ENCODE measurements around the gene CEP83. TPM values are rescaled to one million over a fixed set of nuclear protein-coding genes. Genes with fewer than 3 reads are reported as not detected.
"Not testable (repeated sequence)": the region's sequence is repeated elsewhere in the genome, so short reads cannot be mapped to it uniquely, and the experiment has no call there.

Gene CEP83
- total and polyA plus RNA-seq, 2 donors (not counting 1 experiment from before 2014, with no cell fraction given): 4.0 to 24.8 TPM

- Mint-ChIP-seq H3K9me3 (ENCODE audit: insufficient read depth) (no peaks in the 10 kb centered on the region), H3K27ac (no peak overlapping the region), H3K4me3 (no peak overlapping the region), H3K4me1 (peaks cover 23% of the 10 kb centered on the region), H3K27me3 (no peaks in the 10 kb centered on the region)
- no peak overlapping the region for H3K9ac ChIP-seq (ENCODE audit: low read length)
- H3K4me2 ChIP-seq (replicated peaks; ENCODE audit: low read depth, low read length, poor library complexity, severe bottlenecking): no peak overlapping the region
- H3K4me1 ChIP-seq (ENCODE audit: control insufficient read depth in 2 of 2, insufficient read depth in 2 of 2, low read length in 2 of 2): peaks cover 11 to 19% of the 10 kb centered on the region in 2 donors
- no peak for ATAC-seq (ENCODE audit: low read depth)
- H3K27me3 ChIP-seq (replicated peaks in 1 of 4; ENCODE audit: control extremely low read depth in 1 of 4, control insufficient read depth in 3 of 4, insufficient read depth in 4 of 4, low read length in 3 of 4): no peaks in the 10 kb centered on the region
- no peak overlapping the region for H3K4me3 ChIP-seq (ENCODE audit: control extremely low read depth in 1 of 5, extremely low read depth in 1 of 5, insufficient read depth in 1 of 5, low read depth in 2 of 5, low read length in 4 of 5)
- H3K36me3 ChIP-seq (replicated peaks in 1 of 2; ENCODE audit: control extremely low read depth in 1 of 2, control insufficient read depth in 1 of 2, extremely low read depth in 1 of 2, insufficient read depth in 2 of 2, low read length in 1 of 2): peaks cover 0 to 4% of the 10 kb centered on the region in 2 experiments
- H3K27ac ChIP-seq (ENCODE audit: low read length in 2 of 2): no peak overlapping the region
- WGBS (ENCODE audit: insufficient coverage): no CpG with 5 or more reads among the region's 1 CpG
- ChIA-PET POLR2A (interaction anchor here (0.6 kb wide), 1 partner anchor 153 kb away, joined by 3 read pairs; no protein-coding TSS in a partner anchor), CTCF (no interaction called here)
- DNase-seq: no peak
- intact Hi-C loops (cut with micrococcal nuclease): loop anchor here (5.0 kb wide), 1 partner anchor 1015 kb away; the partner anchor contains the start of gene UBE2N
- TF ChIP-seq EZH2 (IDR thresholded peaks at IDR 0.05; ENCODE audit: borderline replicate concordance, insufficient read depth, low read depth, low read length, poor library complexity, severe bottlenecking): no peak
- no peak for TF ChIP-seq CTCF (IDR thresholded peaks at IDR 0.05)
- peaks cover 57% of the 10 kb centered on the region for H3K79me2 ChIP-seq (ENCODE audit: control insufficient read depth, insufficient read depth, low read length)
- H2AFZ ChIP-seq (ENCODE audit: insufficient read depth, low read depth, low read length, poor library complexity, severe bottlenecking): no peak overlapping the region
- H3K9me3 ChIP-seq (ENCODE audit: control extremely low read depth in 1 of 3, control insufficient read depth in 2 of 3, insufficient read depth in 1 of 3, low read length in 2 of 3): peaks cover 0 to 4% (median 0%) of the 10 kb centered on the region in 3 donors
- no peaks in the 10 kb centered on the region for H4K20me1 ChIP-seq (ENCODE audit: control insufficient read depth, insufficient read depth, low read length, poor library complexity, severe bottlenecking)
These were observed 2.4 kb downstream of the CEP83 start for GRCh38 chr12:94457311-94457710.

- intact Hi-C loops (cut with micrococcal nuclease); H3K4me3 ChIP-seq (ENCODE audit: control extremely low read depth in 1 of 5, extremely low read depth in 1 of 5, insufficient read depth in 1 of 5, low read depth in 2 of 5, low read length in 4 of 5); H4K20me1 ChIP-seq (ENCODE audit: control insufficient read depth, insufficient read depth, low read length, poor library complexity, severe bottlenecking); H3K27ac Mint-ChIP-seq; H3K36me3 ChIP-seq (replicated peaks in 1 of 2; ENCODE audit: control extremely low read depth in 1 of 2, control insufficient read depth in 1 of 2, extremely low read depth in 1 of 2, insufficient read depth in 2 of 2, low read length in 1 of 2); H3K4me3 Mint-ChIP-seq; H3K27ac ChIP-seq (ENCODE audit: low read length in 2 of 2); H3K9me3 ChIP-seq (ENCODE audit: control extremely low read depth in 1 of 3, control insufficient read depth in 2 of 3, insufficient read depth in 1 of 3, low read length in 2 of 3); H3K9me3 Mint-ChIP-seq (ENCODE audit: insufficient read depth); DNase-seq; H3K27me3 ChIP-seq (replicated peaks in 1 of 4; ENCODE audit: control extremely low read depth in 1 of 4, control insufficient read depth in 3 of 4, insufficient read depth in 4 of 4, low read length in 3 of 4); H3K9ac ChIP-seq (ENCODE audit: low read length); POLR2A ChIA-PET; H3K4me1 ChIP-seq (ENCODE audit: control insufficient read depth in 2 of 2, insufficient read depth in 2 of 2, low read length in 2 of 2); H2AFZ ChIP-seq (ENCODE audit: insufficient read depth, low read depth, low read length, poor library complexity, severe bottlenecking); ATAC-seq (ENCODE audit: low read depth); H3K27me3 Mint-ChIP-seq; H3K4me2 ChIP-seq (replicated peaks; ENCODE audit: low read depth, low read length, poor library complexity, severe bottlenecking): not testable (repeated sequence)
- WGBS (ENCODE audit: insufficient coverage): 97% methylated on average over 3 of the region's 7 CpGs
- CTCF ChIA-PET: interaction anchor here (0.8 to 1.1 kb wide), 2 partner anchors 305 to 421 kb away, joined by 3 read pairs; no protein-coding TSS in a partner anchor
- H3K79me2 ChIP-seq (ENCODE audit: control insufficient read depth, insufficient read depth, low read length): peaks cover 60% of the 10 kb centered on the region
- peaks cover 15% of the 10 kb centered on the region for H3K4me1 Mint-ChIP-seq
These were observed 5.3 kb downstream of the CEP83 start for GRCh38 chr12:94454318-94454717.
